Stimulated activated CD4-positive, alpha-beta T cell treated with anti-CD3 and anti-CD28 coated beads, Interleukin-2, amount 100 ng/mL, for 24 hours (primary cell): ENCODE results near the gene ZNF14.
A peak's percentile ranks its signal among the peaks of the same experiment; 100 is the strongest.
"Not testable (repeated sequence)": the region's sequence is repeated elsewhere in the genome, so short reads cannot be mapped to it uniquely, and the experiment has no call there.

ENCODE experiments used
- DNase-seq, 2 donors: peaks; one replicate each; pipeline ENCODE4 v3.0.0-alpha.2; 2020

Gene ZNF14

GRCh38 chr19:19686580-19686979 is 46.3 kb downstream of the ZNF14 start:
- no peak for DNase-seq

DNA sequence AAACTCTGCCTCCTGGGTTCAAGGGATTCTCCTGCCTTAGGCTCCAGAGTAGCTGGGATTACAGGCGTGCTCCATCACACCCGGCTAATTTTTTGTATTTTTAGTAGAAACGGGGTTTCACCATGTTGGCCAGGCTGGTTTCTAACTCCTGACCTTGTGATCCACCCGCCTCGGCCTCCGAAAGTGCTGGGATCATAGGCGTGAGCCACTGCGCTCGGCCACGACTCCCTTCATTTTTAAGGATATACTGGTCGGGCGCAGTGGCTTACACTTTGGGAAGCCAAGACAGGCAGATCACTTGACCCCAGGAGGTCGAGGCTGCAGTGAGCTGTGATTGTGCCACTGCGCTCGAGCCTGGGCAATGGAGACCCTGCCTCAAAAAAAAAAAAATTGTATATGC is 46.8 kb downstream of the ZNF14 start:
- not testable (repeated sequence) for DNase-seq

- no peak for DNase-seq
Measured at GRCh38 chr19:19679176-19680073, 53.5 kb downstream of the ZNF14 start.

DNA sequence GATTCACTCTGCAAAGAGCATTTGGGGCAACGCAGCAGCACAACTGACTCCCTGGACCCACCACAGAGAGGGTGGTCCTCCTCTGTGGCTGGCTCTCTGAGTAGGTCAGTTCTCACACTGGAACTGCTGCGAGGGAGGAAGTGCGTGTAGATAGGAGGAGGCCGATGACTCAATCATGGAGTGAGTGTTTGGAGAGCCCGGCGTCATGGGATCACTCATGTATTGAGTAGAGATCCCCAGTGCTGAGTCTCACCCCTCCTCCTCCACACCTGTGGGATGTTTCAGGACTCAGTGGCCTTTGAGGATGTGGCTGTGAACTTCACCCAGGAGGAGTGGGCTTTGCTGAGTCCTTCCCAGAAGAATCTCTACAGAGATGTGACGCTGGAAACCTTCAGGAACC is 55.3 kb downstream of the ZNF14 start:
- no peak for DNase-seq

DNA sequence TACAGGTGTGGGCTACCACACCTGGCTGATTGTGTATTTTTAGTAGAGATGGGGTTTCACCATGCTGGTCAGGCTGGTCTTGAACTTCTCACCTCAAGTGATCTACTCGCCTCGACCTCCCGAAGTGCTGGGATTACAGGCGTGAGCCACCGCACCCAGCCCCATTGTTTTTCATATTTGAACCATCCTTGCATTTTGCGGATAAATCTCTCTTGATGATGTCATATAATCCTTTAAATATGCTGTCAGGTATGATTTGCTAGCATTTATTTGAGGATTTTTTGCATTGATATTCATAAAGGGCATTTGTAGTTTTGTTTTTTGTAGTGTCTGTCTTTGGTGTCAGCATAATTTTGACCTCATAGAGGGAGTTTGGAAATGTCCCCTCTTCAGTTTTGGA is 58.6 kb downstream of the ZNF14 start:
- DNase-seq: no peak

- no peak for DNase-seq
Measured at GRCh38 chr19:19672816-19673215, 60.1 kb downstream of the ZNF14 start.

GRCh38 chr19:19670070-19670551 is 62.8 kb downstream of the ZNF14 start:
- no peak for DNase-seq

GRCh38 chr19:19668230-19669012 is 64.5 kb downstream of the ZNF14 start, which contains the start of gene ZNF101:
TSS of gene ZNF101 (plus strand) at chr19:19668839. CDS start at chr19:19668964, 125 bp downstream.
- DNase-seq: peak; percentile 96

DNA sequence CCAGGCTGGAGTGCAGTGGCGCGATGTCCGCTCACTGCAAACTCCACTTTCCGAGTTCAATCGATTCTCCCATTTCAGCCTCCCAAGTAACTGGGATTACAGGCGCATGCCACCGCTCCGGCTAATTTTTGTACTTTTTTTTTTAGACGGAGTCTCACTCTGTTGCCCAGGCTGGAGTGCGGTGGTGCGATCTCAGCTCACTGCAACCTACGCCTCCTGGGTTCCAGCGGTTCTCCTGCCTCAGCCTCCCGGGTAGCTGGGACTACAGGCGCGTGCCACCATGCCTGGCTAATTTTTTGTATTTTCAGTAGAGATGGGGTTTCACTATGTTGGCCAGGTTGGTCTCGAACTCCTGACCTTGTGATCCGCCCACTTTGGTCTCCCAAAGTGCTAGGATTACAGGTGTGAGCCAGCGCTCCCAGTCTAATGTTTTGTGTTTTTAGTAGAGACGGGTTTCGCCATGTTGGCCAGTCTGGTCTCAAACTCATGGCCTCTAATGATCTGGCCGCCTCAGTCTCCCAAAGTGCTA is 67.4 kb downstream of the ZNF14 start:
- DNase-seq: not testable (repeated sequence)

- peak; percentile 90 to 92 for DNase-seq
Measured at GRCh38 chr19:19663256-19664120, 69.4 kb downstream of the ZNF14 start, which contains the start of gene ATP13A1. TSS of gene ATP13A1 (minus strand) at chr19:19663676. CDS start at chr19:19663666, 10 bp downstream.

- DNase-seq: no peak
Measured at GRCh38 chr19:19662871-19663255, 70.0 kb downstream of the ZNF14 start.

DNA sequence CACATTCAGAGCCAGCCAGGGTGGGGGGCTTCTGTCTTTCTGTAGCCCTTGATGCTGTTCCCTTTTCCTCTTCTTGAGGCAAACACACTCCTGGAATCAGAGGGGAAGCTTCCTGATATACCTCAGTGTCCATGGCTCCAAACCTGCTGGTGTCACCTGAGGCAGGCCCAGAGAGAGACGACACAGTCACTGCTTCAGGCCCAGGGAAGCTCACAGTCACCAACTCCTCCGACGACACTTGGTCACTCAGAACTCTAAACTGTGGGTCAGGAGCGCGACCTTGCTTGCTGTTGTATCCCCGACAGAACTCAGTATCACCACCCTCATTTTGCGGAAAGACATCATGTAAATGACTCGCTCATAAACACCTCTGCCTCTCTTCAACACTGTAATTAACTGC is 70.6 kb downstream of the ZNF14 start:
- DNase-seq: no peak

DNA sequence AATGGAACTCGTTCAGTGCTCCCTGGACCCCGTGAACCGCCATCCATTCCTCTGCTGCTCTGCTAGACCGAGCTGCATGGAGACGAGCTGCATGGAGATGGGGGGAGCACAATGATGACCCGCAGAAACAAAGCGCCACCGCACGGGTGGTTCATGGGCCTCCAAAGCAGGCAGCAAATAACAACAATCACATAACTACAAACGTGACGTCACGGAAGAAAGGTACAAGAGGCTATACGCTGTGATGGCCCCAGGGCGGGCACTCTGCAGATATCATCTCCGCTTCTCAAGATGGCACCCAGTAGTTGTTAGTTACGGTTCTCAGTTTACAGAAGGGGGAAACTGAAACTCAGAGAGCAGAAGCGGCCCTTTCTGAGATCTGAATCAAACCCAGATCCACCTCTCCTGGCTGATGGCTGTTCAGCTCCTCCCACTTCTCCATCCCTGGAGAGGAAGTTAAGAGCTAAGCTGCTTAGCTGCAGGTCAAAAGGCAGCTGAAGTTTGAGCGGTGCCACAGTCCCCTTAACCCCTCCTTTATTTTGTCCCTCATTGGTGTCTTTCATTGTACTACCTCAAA is 71.1 kb downstream of the ZNF14 start:
- DNase-seq: peak; percentile 32 to 49

DNA sequence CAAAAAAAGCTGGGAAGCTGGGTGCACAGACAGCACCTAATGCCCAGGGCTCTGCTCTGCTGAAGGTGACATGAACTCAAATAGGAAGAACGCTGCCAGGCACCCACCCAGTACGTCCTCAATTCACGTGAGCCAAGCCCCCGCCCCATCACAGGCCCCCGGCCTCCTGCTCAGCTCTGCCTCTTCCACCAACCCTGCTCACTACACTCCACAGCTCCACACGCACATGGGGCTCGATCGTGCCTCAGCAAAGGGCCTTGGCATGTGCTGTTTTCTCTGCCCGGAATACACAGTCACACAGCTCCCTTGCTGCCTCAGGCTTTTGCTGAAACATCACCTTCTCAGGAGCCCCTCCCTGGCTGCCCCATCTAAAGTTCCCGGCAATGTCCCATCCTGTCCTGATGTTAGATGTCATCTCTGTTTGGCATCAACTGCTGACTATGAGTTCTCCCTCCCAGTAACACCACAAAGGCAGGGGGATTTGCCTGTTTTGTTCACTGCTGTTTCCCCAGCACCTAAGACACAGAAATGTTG is 71.7 kb downstream of the ZNF14 start:
- DNase-seq: no peak
